ENCODE results near the gene ARFGAP3.

Gene ARFGAP3

GRCh38 chr22:42820045-42820763, 36.9 kb downstream of the ARFGAP3 start:
- DNase-seq (ENCODE audit: low read depth) = no peak

- no peak for DNase-seq (ENCODE audit: low read depth)
Observed at GRCh38 chr22:42819412-42820044, 37.5 kb downstream of the ARFGAP3 start.

- DNase-seq (ENCODE audit: low read depth) = no peak
Observed at GRCh38 chr22:42817556-42817955, 39.5 kb downstream of the ARFGAP3 start.

GRCh38 chr22:42816336-42816735, 40.7 kb downstream of the ARFGAP3 start:
- no peak for DNase-seq (ENCODE audit: low read depth)

- DNase-seq (ENCODE audit: low read depth) = no peak
Observed at GRCh38 chr22:42814616-42815015, 42.5 kb downstream of the ARFGAP3 start.

GRCh38 chr22:42814215-42814614, 42.9 kb downstream of the ARFGAP3 start:
- DNase-seq (ENCODE audit: low read depth) = no peak

GRCh38 chr22:42813501-42813900, 43.6 kb downstream of the ARFGAP3 start:
- no peak for DNase-seq (ENCODE audit: low read depth)

- no peak for DNase-seq (ENCODE audit: low read depth)
Observed at GRCh38 chr22:42811459-42811858, 45.6 kb downstream of the ARFGAP3 start.

GRCh38 chr22:42808521-42808920, 48.6 kb downstream of the ARFGAP3 start:
- DNase-seq (ENCODE audit: low read depth) = no peak

GRCh38 chr22:42807185-42807584, 49.9 kb downstream of the ARFGAP3 start:
- no peak for DNase-seq (ENCODE audit: low read depth)

- no peak for DNase-seq (ENCODE audit: low read depth)
Observed at GRCh38 chr22:42805998-42806830, 50.9 kb downstream of the ARFGAP3 start.

GRCh38 chr22:42805016-42805997, 51.8 kb downstream of the ARFGAP3 start:
- no peak for DNase-seq (ENCODE audit: low read depth)

- no peak for DNase-seq (ENCODE audit: low read depth)
Observed at GRCh38 chr22:42803389-42803788, 53.7 kb downstream of the ARFGAP3 start.

- no peak for DNase-seq (ENCODE audit: low read depth)
Observed at GRCh38 chr22:42801252-42802080, 55.6 kb downstream of the ARFGAP3 start.

GRCh38 chr22:42800451-42801251, 56.4 kb downstream of the ARFGAP3 start:
- no peak for DNase-seq (ENCODE audit: low read depth)

- no peak for DNase-seq (ENCODE audit: low read depth)
Observed at GRCh38 chr22:42799461-42800405, 57.3 kb downstream of the ARFGAP3 start.

GRCh38 chr22:42799061-42799460, 58.0 kb downstream of the ARFGAP3 start:
- DNase-seq (ENCODE audit: low read depth) = no peak

GRCh38 chr22:42797011-42797410, 60.1 kb downstream of the ARFGAP3 start:
- no peak for DNase-seq (ENCODE audit: low read depth)

- no peak for DNase-seq (ENCODE audit: low read depth)
Observed at GRCh38 chr22:42796081-42796480, 61.0 kb downstream of the ARFGAP3 start.

Measured in activated gamma-delta T cell treated with anti-CD3 and anti-CD28 coated beads, Interleukin-2, amount 50 U/mL, for 16 hours (primary cell).